ENCODE data around the gene ADH4. TPM values are rescaled to one million over a fixed set of nuclear protein-coding genes. Genes with fewer than 3 reads are reported as not detected.

The ADH4 gene
- total RNA-seq, 1 donor from 2014 or later, result not detected

GRCh38 chr4:99082192-99082591 lies 61.9 kb downstream of the ADH4 start:
- intact Hi-C loops (cut with micrococcal nuclease), result loop anchor here (10.0 kb wide), 1 partner anchor 813 kb away; the partner anchor contains the start of gene LAMTOR3

- intact Hi-C loops (cut with micrococcal nuclease), result loop anchor here (10.0 kb wide), 1 partner anchor 814 kb away; the partner anchor contains the start of gene LAMTOR3
These were observed 63.2 kb downstream of the ADH4 start for GRCh38 chr4:99080869-99081268.

GRCh38 chr4:99079625-99080295 lies 64.3 kb downstream of the ADH4 start:
- intact Hi-C loops (cut with micrococcal nuclease), result loop anchor here (10.0 kb wide), 1 partner anchor 815 kb away; the partner anchor contains the start of gene LAMTOR3

GRCh38 chr4:99078931-99079624 lies 65.0 kb downstream of the ADH4 start:
- intact Hi-C loops (cut with micrococcal nuclease), result no loop called here

GRCh38 chr4:99078336-99078735 lies 65.8 kb downstream of the ADH4 start:
- intact Hi-C loops (cut with micrococcal nuclease), result no loop called here

GRCh38 chr4:99077177-99077576 lies 66.9 kb downstream of the ADH4 start:
- intact Hi-C loops (cut with micrococcal nuclease), result no loop called here

GRCh38 chr4:99076292-99076976 lies 67.7 kb downstream of the ADH4 start:
- intact Hi-C loops (cut with micrococcal nuclease), result no loop called here

GRCh38 chr4:99074816-99075215 lies 69.3 kb downstream of the ADH4 start:
- intact Hi-C loops (cut with micrococcal nuclease), result no loop called here

Other genes with a start within 250 kb of the ADH4 start
- gene EIF4E, start 215.2 kb downstream of the ADH4 start, total RNA-seq, result 98.3 and 107 TPM in 2 replicates
- gene METAP1, start 148.6 kb downstream of the ADH4 start, total RNA-seq, result 55.7 and 62.0 TPM in 2 replicates
- gene ADH5, start 55.5 kb downstream of the ADH4 start, total RNA-seq, result 107 and 108 TPM in 2 replicates
- not detected in 2 replicates for gene ADH6, start 74.9 kb upstream of the ADH4 start, total RNA-seq
- not detected in 2 replicates for gene ADH1A, start 146.7 kb upstream of the ADH4 start, total RNA-seq
- not detected in 2 replicates for gene ADH1B, start 177.1 kb upstream of the ADH4 start, total RNA-seq
- not detected in 2 replicates for gene ADH1C, start 208.4 kb upstream of the ADH4 start, total RNA-seq